HepG2 (cell line): ENCODE measurements around the gene PIK3C2B.

ENCODE experiments used
- ARHGAP35 ChIP-seq: sonication (generic); formaldehyde crosslinking; IDR thresholded peaks from 2 replicates; pipeline ENCODE4 v1.9.0; 2022; ENCODE audit warnings: mild to moderate bottlenecking, inconsistent platforms, moderate library complexity, missing genetic modification reagents, borderline replicate concordance
- MXI1 ChIP-seq: IDR thresholded peaks from 3 replicates; pipeline ENCODE4 v1.6.1; 2012; ENCODE audit warnings: low read depth, low read length, inconsistent platforms, borderline replicate concordance

GRCh38 chr1:204493984-204494280, 673 bp downstream of the PIK3C2B start:
- TF ChIP-seq MXI1 (no peak), ARHGAP35 (CRISPR knock-in tag) (no peak; the same call in 1 of the 2 replicates)
